Stimulated activated naive CD4-positive, alpha-beta T cell (primary cell): ENCODE data around the gene VIPR2.
A peak's percentile ranks its signal among the peaks of the same experiment; 100 is the strongest.
"Not testable (repeated sequence)": the region's sequence is repeated elsewhere in the genome, so short reads cannot be mapped to it uniquely, and the experiment has no call there.

Source experiments
- DNase-seq, 6 experiments: peaks; one replicate each; lab custom pipeline; 2025; lab: John Stamatoyannopoulos, UW

VIPR2 gene, protein sequence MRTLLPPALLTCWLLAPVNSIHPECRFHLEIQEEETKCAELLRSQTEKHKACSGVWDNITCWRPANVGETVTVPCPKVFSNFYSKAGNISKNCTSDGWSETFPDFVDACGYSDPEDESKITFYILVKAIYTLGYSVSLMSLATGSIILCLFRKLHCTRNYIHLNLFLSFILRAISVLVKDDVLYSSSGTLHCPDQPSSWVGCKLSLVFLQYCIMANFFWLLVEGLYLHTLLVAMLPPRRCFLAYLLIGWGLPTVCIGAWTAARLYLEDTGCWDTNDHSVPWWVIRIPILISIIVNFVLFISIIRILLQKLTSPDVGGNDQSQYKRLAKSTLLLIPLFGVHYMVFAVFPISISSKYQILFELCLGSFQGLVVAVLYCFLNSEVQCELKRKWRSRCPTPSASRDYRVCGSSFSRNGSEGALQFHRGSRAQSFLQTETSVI

DNA sequence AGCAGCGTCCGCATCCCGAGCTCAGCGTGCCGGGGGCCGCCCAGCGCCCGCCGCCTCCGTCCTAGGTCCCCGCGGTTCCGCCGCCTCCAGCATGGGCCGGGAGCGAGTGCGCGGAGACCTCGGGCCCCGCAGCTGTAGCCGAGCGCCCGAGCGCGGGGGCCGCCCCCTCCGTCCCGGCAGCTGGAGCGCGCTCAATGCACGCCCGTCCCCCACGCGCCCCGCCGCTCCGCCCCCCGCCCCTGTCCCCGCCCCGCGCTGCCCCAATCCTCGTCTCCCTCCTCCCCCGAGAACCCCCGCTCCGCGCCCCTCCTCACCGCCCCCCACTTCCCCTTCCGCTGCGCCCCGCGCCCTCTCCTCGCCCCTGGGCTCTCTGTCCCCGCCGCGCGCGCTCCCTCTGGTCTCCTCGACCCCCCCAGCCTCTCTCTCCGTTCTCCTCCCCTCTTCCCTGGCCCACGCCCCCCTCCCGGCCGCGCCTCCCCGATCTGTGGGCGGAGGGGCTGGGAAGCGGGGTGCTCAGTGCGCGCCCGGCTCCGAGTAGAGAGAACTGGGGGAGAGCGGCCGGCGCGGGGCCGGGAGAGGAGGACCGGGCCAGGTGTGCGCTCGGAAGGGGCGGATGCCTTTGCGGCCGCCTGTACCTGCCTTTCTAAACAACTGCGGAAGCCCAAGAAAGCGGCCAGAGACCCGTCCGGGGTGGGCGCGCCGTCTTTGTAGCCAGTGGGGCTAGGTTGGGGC is at the start of gene VIPR2:
TSS of gene VIPR2 (minus strand) at position 110 of the 732 bp plus-strand sequence. CDS start at position 14, 96 bp downstream.
- DNase-seq, result peak in 3 of 6 experiments; percentile 10 to 32 (median 11)

DNA sequence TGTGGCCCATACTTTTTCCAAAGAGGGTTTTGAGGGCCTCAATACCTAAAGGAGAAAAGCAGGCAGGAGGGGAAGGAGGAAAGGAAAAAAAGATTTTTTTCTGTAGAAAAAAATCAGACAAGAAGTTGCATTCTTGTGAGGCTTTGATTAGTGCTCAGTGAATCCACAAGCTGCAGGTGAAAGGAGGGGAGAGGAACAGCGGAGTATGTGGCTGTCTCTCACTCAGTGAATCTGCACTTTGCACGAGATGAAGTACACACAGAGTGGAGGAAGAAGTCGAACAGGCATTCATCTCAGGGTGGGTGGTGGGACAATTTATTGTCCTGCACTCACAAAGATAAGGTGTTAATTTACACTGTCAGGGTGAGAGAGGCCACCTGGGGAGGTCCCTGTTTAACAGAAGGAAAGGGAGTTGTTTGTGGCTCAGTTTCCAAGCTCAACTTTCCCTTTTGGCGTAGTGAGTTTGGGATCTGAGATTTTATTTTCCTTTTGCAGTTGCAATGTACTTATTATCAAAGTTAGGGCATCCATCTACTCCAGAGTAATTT is 49.0 kb upstream of the VIPR2 start:
- no peak for DNase-seq

DNA sequence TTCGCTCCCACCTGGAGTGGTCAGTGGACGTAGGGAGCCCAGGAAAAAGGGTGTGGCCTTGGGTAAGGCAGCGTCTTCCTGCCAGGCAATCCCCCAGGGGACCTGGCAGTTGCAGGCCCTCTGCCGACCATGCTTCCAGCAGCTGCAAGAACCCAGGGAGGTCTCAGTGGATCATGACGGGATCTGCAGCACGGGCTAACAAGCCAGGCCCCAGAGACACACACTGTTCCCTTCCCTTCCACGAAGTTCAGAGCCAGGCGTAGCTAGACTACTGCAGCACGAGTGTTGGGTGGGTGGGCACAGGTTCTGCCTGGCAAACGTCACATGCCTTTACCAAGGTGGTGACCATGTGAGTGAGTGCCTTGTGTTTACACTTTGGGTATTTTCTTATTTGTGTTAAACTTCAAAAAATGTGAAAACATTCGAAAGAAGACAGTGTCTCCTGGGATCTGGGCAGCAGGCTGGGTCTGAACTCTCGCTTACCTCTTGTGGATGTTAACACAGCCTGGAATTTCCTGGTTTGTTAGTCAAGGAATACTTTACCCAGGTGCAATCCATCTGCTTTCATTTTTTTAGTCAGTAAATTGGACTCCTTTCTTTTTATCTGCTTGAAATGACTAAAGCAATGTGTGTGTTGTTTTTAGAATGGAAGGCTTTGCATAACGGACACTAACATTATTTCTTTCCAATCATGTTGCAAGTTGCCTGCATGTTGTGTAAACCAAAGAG is 48.2 kb upstream of the VIPR2 start:
- no peak for DNase-seq

DNA sequence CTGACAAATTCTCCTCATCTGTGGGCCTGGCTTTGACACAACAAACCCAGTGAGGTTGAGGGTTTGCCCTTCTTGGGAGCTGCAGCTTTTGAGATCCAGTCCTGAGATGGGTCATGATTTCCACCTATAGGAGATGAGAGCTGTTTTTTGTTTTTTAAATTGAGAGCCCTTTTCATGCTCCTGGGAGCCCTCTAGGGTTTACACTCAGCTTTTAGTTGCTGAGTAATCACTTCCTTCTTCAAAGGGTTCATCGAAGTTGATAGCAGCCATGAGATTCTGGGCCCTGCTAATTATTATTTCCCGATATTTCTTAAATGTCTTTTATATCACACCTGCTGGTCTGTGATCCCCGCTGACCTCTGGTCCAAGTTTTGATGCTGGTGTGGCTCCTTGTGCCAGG is 47.3 kb upstream of the VIPR2 start:
- DNase-seq, result no peak

DNA sequence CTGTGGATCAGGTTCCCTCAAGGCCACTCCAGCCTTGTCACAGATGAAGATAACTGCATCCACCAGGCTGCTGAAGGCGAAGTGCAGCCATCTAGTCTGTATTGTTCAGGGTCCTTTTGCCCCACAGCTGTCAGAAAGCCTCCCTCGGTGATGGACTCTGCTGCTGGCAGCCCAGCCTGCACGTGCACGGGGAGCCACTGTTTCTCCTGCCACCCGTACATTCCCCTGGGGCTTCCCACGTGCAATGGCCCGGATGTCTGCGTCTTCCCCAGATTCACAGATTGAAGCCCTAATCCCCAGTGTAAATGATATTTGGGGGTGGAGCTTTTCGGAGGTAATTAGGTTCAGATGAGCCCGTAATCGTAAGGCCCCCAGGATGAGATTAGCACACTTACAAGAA is 46.6 kb upstream of the VIPR2 start:
- no peak for DNase-seq

DNA sequence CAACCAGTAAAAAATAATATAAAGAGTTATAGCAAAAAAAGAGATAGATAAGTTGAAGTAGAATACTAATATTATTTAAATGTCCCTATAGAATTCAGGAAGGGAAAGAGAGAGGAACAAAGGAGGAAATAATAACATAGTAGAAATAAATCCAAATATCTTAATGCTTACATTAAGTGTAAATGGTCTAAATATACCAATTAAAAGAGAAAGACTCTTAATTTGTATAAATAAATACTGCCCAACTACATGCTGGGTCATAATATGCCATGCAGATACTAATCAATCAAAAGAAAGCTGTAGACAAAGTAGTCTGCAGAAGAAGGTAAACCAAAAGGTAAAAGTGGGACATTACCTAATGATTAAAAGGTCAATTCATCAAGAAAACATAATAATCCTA is 43.3 kb upstream of the VIPR2 start:
- no peak for DNase-seq

DNA sequence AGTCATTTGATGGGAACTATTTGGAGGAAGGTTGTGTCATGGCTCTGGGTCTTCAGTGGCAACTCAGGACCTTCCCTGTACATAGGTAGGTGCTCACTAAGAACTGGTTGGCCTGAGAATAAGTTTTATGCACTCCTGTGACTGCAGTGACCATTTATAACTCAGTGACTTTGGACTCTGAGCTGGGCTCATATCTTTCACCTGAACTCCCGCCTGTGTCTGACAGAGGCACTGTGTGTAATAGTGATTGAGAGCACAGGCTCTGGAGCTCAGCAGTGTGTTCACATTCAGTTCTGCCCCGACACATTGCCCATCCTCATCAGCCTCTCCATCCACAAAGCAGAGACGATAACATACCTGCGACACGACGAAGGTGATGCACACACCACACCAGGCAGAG is 34.6 kb upstream of the VIPR2 start:
- no peak for DNase-seq

DNA sequence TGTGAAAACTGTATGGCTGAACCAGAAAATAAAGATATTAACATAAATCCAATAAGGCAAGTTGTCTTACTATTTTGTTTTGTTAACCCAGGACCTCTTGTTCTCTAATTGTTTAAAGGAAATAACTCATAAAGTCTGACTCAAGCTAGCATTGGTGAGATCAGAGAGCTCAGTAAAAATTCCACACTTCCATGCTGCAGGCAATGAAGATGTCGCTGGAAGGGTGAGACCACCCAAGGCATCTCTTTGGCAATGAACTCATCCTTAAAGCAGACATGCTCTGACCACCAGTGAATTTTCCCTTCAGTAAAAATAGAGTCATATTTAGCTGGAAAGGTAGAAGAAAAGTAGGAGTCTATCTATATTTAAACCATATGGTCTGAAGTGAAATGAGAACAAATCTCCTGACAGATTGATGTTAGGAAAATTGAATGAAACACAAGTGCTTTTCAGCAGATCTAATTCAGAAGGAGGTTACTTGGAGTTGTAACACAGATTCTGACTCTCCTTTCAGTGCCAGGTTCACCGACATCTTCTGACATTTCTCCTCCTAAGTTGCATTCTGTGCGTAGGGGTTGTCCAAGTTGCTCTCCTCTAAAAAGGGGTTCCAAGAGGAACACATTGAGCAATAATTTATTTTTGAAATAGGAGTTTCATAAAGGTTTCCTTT is 32.8 kb upstream of the VIPR2 start:
- DNase-seq, result no peak

DNA sequence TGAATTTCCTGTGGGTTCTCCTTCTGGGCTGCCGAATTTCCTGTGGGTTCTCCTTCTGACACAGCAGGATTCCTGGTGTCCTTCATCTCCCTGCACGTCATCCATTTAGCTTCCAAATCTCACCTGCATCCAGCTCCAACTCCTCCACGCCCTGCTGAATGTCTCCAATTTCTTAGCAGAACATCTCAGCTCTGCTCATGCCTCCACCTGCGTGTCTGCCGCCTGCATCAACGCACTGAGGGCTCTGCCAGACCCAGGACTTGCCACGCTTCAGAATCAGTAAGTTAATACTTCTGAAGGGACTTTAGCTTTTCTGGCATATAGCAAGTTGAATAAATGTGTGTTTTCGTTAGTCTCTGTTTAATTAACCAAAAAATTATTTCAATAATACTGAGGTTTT is 31.1 kb upstream of the VIPR2 start:
- no peak for DNase-seq

DNA sequence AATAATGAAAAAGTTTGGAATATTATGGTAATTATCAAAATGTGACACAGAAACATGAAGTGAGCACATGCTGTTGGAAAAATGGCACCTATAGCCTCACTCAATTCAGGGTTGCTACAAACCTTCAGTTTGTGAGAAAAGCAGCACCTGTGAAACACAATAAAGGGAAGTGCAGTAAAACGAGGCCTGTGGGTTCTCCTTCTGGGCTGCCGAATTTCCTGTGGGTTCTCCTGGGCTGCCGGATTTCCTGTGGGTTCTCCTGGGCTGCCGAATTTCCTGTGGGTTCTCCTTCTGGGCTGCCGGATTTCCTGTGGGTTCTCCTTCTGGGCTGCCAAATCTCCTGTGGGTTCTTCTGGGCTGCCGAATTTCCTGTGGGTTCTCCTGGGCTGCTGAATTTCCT is 30.4 kb upstream of the VIPR2 start:
- peak in 4 of 6 experiments; percentile 5 to 25 (median 16) for DNase-seq

DNA sequence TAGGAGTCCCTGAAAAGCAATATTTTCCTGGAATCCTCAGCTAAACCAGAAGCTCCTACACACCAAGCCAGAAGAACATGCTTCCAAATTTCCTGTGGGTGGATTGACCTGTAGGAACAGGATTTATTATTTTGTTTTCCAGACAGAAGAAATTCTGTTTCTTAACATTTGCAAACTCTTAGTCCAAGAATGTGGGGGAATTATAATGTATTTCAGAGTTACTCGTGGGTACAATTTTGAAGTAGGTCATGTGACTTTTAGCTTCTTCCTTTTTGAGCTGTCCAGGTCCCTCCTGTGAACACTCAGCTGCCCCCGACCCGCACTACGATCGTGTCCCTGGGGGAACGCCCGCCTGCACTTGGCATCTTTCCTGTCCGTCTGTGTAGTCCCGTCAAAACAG is 27.7 kb upstream of the VIPR2 start:
- no peak for DNase-seq

DNA sequence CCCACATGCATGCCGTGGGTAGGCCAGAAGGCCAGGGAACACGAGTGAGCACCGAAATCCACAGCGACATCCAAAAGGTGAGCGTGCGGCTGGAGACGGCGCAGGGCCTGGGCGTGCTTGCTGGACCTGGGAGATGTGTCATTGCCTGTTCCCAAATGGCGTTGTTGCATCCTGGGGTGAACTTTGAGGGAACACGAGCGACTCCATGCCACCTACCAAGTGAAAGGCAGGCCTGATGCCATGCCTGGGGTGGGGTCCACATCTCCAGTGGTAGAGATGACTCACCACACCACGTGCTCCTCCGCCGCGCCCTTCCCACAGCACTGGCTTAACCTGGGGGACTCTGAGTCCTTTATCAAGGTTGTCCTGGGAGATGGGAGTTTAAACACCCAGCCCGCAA is 24.7 kb upstream of the VIPR2 start:
- no peak for DNase-seq

DNA sequence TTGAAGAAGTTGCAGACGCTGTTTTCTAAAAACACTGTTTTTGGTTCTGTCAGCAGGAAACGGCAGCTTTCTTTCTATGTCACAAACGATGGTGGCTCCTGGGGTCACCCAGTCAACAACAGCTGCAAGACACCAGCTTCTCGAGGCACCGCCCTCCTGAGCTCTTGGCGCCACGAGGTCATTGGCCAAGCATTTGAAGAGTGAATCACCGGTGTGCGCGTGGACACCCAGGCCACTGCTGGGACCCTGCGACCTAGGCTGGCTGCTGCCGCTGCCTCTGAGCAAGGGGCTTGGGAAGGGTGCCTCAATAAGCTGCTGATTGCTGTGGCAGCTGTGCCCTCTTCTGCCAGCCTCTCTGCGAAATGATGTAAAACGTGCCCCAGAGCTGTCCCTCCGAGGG is 22.5 kb upstream of the VIPR2 start:
- DNase-seq, result no peak

DNA sequence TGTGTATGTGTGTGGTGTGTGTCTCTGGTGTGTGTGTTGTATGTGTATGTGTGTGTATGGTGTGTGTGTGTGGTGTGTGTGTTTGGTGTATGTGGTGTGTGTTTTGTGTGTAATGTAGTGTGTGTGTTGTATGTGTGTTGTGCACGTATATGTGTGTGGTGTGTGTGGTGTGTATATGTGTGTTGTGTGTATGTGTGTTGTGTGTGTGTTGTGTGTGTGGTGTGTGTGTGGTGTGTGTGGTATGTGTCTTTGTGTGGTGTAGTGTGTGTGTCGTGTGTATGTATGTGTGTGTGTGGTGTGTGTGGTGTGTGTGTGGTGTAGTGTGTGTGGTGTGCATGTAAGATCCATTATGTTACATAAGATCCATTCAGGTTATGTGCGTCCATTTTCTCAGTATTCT is 21.9 kb upstream of the VIPR2 start:
- no peak for DNase-seq

DNA sequence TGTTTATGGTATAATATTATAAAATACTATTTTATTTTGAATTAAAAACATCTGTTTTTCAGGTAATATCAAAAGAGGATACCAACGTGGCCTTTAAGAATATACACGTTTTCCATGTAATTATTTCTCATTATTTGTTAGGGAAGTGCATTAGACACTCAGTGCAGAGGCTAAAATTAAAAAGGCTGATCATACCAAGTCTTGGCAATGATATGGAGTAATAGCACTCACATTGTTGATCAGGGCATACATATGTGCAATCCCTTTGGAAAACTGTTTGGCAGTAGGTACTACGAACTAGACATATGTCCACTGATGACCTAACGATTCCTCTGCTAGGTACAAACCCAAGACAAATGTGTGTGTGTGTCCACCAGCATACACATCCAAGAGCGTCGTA is 20.7 kb upstream of the VIPR2 start:
- no peak for DNase-seq

DNA sequence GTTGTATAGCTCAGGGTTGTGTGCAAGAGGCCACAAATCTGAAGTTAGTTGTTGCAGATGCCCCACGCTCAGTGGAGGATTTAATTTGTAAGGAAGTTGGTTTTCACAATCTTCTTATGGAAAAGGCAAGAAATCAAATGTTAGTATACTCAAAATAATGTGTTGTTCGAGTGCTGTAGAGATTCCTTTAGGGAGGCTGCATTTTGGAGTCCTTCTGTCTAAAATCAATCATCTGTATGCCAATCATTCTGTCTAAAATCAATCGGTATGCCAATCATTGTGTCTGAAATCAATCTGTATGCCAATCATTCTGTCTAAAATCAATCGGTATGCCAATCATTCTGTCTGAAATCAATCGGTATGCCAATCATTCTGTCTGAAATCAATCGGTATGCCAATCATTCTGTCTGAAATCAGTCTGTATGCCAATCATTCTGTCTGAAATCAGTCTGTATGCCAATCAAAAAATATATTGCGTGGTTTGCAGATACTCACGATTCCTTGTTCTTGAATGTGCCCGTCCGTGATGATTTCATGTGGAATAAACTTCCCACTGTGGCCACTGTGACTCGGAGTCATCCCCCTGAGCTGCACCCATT is 19.1 kb upstream of the VIPR2 start:
- not testable (repeated sequence) for DNase-seq

DNA sequence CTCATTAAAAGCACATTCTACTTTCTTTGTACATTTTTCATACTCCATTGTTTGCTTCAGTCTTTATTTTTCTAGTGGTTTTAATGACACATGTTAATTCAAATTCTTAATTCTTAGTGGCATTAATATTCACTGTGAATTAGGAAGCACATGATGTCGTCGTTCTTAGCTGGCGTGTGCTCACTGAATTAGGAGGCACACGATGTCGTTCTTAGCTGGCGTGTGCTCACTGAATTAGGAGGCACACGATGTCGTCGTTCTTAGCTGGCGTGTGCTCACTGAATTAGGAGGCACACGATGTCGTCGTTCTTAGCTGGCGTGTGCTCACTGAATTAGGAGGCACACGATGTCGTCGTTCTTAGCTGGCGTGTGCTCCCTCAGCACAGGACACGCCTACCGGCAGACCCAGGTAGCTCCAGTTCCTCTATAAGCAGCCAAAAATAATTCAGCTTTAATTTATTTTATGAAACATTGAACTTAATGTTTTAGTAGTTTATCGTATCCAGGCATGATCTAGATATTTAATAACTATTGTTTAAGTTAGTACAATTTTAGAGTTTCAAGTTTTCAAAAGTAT is 17.5 kb upstream of the VIPR2 start:
- DNase-seq, result not testable (repeated sequence)

DNA sequence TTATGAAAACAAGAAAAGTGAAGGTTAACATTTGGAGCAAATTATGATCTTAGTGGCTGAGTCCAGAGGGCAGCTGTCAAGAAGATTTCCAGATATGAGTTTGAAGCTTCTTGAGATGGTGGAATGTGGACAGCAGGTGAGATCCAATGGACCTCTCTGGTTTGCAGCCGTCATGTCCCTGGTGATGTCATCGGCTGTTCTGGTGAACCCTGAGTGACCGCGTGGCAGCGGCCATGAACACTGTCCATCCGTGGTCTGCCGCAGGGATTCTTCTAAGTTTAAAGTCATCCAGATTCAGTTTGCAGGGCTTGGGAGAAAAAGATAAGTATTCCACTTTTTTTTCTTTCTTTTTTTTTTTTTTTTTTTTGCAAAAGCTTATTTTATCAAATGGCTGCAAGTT is 15.8 kb upstream of the VIPR2 start:
- no peak for DNase-seq

DNA sequence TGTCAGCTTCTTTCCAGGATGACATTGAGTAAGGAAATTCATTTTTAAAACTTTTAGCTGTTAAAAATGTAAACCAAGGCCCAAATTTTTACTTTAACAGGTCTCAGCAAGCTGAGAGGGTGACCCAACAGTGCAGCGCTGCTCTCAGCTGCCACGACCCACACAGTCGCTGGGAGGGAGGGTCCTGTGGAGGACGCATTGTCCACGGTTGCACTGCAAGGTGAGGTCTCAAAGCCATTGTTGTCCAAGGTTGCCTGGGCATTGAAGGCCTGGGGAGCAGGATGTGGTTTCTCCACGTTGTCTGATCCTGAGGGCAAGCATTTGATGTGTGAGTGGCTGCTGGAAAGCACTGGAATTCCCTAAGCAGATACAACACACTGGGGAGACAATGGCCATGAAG is 15.1 kb upstream of the VIPR2 start:
- no peak for DNase-seq

DNA sequence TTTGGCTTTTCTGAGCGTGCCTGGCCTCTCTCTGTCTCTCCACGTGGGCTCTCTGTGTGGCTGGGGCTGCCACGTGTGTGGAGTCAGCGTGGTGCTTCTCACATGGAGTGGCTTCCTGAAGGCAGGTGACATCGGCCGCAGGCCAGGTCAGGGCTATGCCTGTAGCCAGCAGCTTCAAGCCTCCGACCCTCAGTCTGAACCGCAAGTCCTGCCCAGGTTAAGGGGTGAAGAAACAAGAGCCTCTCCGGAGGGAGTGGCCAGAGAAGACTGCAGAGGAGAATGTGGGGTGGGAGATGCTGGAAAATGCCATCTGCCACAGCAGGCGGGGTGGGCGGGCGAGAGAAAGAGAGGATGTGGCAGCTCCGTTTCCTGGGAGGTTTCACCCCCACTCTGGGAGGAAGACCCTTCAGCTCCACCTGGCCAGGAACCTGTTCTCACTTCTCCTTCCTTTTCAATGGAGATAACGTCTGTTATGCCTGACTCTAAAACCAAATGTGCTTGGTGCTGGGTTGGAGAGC is 14.3 kb upstream of the VIPR2 start:
- DNase-seq, result no peak
